ENCODE measurements around the gene ATG13. TPM values are rescaled to one million over a fixed set of nuclear protein-coding genes. Genes with fewer than 3 reads are reported as not detected.

The ATG13 gene
- total and polyA plus RNA-seq, 10 donors: 14.9 to 111 (median 81.9) TPM

DNA sequence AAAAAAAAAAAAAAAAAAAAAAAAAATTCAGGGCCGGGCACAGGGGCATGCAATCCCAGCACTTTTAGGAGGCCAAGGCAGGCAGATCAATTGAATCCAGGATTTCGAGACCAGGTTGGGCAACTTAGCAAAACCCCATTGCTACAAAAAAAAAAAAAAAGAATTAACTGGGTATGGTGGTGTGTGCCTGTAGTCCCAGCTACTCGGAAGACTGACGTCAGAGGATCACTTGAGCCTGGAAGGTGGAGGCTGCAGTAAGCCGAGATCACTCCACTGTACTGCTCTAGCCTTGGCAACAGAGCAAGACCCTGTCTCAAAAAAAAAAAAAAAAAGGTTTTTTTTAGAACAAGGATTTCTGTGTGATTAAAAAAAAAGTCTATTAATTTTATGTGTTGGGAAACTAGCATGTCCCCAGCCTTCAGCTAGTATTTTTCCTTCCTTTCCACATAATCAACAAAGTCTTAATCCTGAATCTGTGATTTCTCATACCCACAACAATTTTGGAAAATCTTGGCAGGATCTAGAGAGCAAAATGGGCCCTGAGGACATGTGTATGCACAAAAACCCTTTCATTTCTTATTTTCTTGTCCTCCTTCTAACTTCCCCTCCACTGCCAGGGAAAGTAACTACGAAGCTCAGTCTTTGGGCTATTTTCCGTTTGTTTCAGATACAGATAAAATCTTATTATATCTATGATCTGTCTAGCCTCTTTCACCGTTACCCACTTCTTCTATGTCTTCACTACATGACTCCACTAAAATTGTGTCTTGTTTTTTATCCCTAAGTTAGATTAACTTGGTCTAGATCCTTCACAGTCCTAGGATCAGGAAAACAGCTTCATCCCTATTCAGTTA lies 17.8 kb upstream of the ATG13 start:
- no peak for DNase-seq
- WGBS, 5 donors: 89 to 95% (median 93%) methylated on average over 8 of the region's 8 CpGs
- peaks cover 0 to 4% (median 1%) of the 10 kb centered on the region in 6 donors for H3K4me1 ChIP-seq
- no peak overlapping the region for H3K27ac ChIP-seq
- H3K4me3 ChIP-seq: no peak overlapping the region
- H3K36me3 ChIP-seq: peaks cover 0 to 22% (median 0%) of the 10 kb centered on the region in 6 donors
- intact Hi-C loops (cut with DNase I; ENCODE audit: low total_unique reads): loop anchor here (10.0 kb wide), 1 partner anchor 215 kb away; the partner anchor contains the start of gene MDK
- no peaks in the 10 kb centered on the region for H3K27me3 ChIP-seq (replicated peaks in 1 of 7)
- H3K9me3 ChIP-seq: peaks cover 0 to 5% (median 0%) of the 10 kb centered on the region in 8 donors
- TF ChIP-seq POLR2A (IDR thresholded peaks at IDR 0.05) (no peak), POLR2AphosphoS5 (IDR thresholded peaks at IDR 0.05) (no peak)
- TF ChIP-seq, protein P1, sequence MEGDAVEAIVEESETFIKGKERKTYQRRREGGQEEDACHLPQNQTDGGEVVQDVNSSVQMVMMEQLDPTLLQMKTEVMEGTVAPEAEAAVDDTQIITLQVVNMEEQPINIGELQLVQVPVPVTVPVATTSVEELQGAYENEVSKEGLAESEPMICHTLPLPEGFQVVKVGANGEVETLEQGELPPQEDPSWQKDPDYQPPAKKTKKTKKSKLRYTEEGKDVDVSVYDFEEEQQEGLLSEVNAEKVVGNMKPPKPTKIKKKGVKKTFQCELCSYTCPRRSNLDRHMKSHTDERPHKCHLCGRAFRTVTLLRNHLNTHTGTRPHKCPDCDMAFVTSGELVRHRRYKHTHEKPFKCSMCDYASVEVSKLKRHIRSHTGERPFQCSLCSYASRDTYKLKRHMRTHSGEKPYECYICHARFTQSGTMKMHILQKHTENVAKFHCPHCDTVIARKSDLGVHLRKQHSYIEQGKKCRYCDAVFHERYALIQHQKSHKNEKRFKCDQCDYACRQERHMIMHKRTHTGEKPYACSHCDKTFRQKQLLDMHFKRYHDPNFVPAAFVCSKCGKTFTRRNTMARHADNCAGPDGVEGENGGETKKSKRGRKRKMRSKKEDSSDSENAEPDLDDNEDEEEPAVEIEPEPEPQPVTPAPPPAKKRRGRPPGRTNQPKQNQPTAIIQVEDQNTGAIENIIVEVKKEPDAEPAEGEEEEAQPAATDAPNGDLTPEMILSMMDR (IDR thresholded peaks at IDR 0.05 in 8 of 11, conservative IDR thresholded peaks at IDR 0.05 in 3 of 11): no peak

DNA sequence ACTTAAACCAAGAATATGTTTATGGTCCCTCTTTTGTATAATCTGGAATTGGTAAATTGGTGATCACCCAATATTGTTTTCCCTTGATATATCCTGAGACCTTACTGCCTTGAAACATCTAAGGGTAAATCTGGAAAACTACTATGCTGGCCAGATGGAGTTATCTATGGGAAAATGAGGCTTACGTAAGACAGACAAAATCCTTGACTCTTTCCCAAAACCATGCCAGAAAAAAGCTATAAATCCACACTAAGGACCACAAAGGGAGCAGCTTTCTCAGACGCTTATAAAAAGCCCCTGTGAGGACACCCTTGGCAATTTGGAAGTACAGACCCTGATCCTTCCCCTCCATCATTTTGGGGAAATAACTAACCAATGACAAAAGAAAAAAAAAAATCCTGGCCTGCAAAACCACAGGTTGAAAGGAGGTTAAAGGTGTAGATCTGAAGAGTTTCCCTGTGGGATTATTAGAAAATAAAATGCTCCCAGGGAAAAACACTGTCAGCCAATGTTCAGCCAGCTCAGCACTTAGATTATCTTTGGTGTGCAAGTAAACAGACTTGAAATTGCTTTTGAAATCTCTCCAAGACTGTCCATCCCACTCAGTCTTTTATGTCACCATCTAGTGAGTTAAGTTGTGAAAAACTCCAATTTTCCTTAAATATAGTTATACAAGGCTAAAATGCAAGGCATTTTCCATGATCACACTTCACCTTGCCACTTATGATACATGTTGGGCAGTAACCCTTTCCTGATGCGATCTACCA lies 17.0 kb upstream of the ATG13 start:
- Histone ChIP-seq H3K27me3 (replicated peaks in 1 of 7) (no peaks in the 10 kb centered on the region), H3K4me1 (no peaks in the 10 kb centered on the region), H3K9me3 (peaks cover 0 to 5% (median 0%) of the 10 kb centered on the region in 8 donors), H3K27ac (no peak overlapping the region), H3K4me3 (no peak overlapping the region), H3K36me3 (peaks cover 0 to 22% (median 0%) of the 10 kb centered on the region in 6 donors)
- no peak for TF ChIP-seq POLR2A (IDR thresholded peaks at IDR 0.05)
- 79 to 90% (median 85%) methylated on average over 3 of the region's 3 CpGs for WGBS, 5 donors
- intact Hi-C loops (cut with DNase I; ENCODE audit: low total_unique reads): no loop called here
- no peak for DNase-seq

- peaks cover 0 to 22% (median 0%) of the 10 kb centered on the region in 6 donors for H3K36me3 ChIP-seq
- no peaks in the 10 kb centered on the region for H3K4me1 ChIP-seq
- 82 to 91% (median 85%) methylated on average over 1 of the region's 1 CpG for WGBS, 5 donors
- no peaks in the 10 kb centered on the region for H3K27me3 ChIP-seq (replicated peaks in 1 of 7)
- TF ChIP-seq, protein P1 (IDR thresholded peaks at IDR 0.05 in 8 of 11, conservative IDR thresholded peaks at IDR 0.05 in 3 of 11): no peak
- TF ChIP-seq POLR2AphosphoS5 (IDR thresholded peaks at IDR 0.05): no peak
- TF ChIP-seq POLR2A (IDR thresholded peaks at IDR 0.05): no peak
- intact Hi-C loops (cut with DNase I; ENCODE audit: low total_unique reads): no loop called here
- DNase-seq: no peak
- no peak overlapping the region for H3K4me3 ChIP-seq
- peaks cover 0 to 5% (median 0%) of the 10 kb centered on the region in 8 donors for H3K9me3 ChIP-seq
- H3K27ac ChIP-seq: no peak overlapping the region
Observed at GRCh38 chr11:46601129-46601528, 16.2 kb upstream of the ATG13 start.

DNA sequence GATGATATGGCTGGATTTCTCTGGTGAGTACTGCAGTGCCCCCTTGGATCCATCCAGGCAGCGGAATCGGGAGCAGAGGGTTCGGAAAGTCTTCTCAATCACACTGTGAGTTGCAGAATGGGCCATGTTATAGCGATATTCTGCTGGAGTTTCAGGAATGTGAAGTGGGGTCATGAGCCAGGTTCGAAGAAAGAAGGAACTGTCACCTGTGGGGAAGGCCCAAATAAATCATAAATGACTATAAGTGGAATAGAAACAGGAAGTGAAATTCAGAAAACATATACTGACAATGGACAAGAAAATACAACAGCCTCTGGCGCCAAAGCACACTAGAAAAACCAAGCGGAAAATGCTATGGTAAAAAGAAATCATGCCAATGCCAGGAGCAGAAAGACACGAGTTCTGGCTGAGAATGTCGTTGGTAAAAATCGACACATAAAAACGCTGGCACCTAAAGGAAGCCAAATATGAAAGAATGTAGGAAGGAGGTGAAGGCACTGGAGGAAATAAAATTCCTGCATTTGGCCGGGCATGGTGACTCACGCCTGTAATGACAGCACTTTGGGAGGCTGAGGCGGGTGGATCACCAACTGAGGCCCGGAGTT lies 13.5 kb upstream of the ATG13 start:
- H3K4me3 ChIP-seq: no peak overlapping the region
- intact Hi-C loops (cut with DNase I; ENCODE audit: low total_unique reads): no loop called here
- peaks cover 0 to 22% (median 0%) of the 10 kb centered on the region in 6 donors for H3K36me3 ChIP-seq
- WGBS, 5 donors: 83 to 85% (median 84%) methylated on average over 15 of the region's 15 CpGs
- no peak overlapping the region for H3K27ac ChIP-seq
- peaks cover 0 to 5% (median 0%) of the 10 kb centered on the region in 8 donors for H3K9me3 ChIP-seq
- TF ChIP-seq, protein P1 (IDR thresholded peaks at IDR 0.05 in 8 of 11, conservative IDR thresholded peaks at IDR 0.05 in 3 of 11): no peak
- TF ChIP-seq POLR2A (IDR thresholded peaks at IDR 0.05): no peak
- no peak for TF ChIP-seq POLR2AphosphoS5 (IDR thresholded peaks at IDR 0.05)
- no peak for DNase-seq
- no peaks in the 10 kb centered on the region for H3K4me1 ChIP-seq
- no peaks in the 10 kb centered on the region for H3K27me3 ChIP-seq (replicated peaks in 1 of 7)

All from spleen (tissue), 11 donors.